C4-2B (cell line): ENCODE results near the gene POTEE.
A peak's percentile ranks its signal among the peaks of the same experiment; 100 is the strongest.
"Not testable (repeated sequence)": the region's sequence is repeated elsewhere in the genome, so short reads cannot be mapped to it uniquely, and the experiment has no call there.

Experiments used
- ZFX ChIP-seq: fragments of 450-650 bp; IDR thresholded peaks from 2 replicates; pipeline ENCODE4 v1.6.1; 2017
- TF ChIP-seq, protein P1 (sequence below): fragments of 450-650 bp; conservative IDR thresholded peaks from 2 replicates; pipeline ENCODE4 v1.5.1; 2017; ENCODE audit warnings: mild to moderate bottlenecking

DNA sequence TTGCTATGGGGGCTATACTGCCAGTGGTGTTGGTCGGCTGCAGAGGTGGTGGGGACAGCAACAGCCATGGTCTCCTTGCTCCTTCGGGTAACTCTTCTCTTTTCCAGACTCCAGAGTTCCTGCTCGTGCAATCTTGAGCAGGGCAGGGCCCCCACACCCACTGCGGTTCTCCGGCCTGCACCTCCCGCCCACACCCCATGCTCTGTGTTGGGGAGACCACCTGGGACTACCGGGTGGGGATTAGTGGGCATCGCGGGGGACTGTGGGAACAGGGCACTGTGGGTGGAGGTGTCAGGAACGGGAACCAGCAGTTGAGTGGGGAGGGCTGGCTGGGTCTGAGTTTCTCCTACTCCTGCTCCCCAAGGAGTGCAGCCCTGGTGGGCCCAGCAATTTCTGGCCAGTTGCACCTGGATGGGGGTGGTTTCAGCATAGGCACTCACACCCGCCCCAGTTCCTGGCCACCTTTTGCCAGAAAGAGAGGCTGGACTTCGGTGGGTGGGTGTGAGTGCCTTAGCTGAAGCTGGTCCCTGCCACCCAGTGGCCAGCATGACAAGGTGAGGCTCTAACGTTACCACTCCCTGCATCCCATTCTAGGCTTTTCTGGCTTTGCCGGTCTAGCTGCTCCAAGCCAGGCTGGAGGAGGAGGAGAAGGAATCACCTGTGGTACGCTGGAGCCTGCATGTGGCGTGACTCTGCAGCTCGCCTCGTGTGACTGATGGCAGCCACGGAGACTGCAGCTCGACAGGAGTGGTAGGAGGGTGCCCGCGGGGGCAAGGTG is 1.3 kb downstream of the POTEE start:
- TF ChIP-seq, protein P1, sequence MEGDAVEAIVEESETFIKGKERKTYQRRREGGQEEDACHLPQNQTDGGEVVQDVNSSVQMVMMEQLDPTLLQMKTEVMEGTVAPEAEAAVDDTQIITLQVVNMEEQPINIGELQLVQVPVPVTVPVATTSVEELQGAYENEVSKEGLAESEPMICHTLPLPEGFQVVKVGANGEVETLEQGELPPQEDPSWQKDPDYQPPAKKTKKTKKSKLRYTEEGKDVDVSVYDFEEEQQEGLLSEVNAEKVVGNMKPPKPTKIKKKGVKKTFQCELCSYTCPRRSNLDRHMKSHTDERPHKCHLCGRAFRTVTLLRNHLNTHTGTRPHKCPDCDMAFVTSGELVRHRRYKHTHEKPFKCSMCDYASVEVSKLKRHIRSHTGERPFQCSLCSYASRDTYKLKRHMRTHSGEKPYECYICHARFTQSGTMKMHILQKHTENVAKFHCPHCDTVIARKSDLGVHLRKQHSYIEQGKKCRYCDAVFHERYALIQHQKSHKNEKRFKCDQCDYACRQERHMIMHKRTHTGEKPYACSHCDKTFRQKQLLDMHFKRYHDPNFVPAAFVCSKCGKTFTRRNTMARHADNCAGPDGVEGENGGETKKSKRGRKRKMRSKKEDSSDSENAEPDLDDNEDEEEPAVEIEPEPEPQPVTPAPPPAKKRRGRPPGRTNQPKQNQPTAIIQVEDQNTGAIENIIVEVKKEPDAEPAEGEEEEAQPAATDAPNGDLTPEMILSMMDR, result peak; percentile 13
- not testable (repeated sequence) for TF ChIP-seq ZFX
